Adipocyte (in vitro differentiated cells): ENCODE data around the gene TAGAP.
"Not testable (repeated sequence)": the region's sequence is repeated elsewhere in the genome, so short reads cannot be mapped to it uniquely, and the experiment has no call there.

ENCODE experiments used
- DNase-seq: peaks from one replicate; pipeline ENCODE4 v3.0.0-alpha.2; 2015; ENCODE audit warnings: low read depth
- H3K27me3 ChIP-seq: replicated peaks from 2 replicates; pipeline ENCODE4 v1.7.0; 2013; ENCODE audit warnings: mild to moderate bottlenecking, low read length, moderate library complexity; ENCODE audit not compliant: control insufficient read depth, insufficient read depth
- H3K36me3 ChIP-seq: 2 replicates; pipeline ENCODE4 v1.7.0; 2013; ENCODE audit warnings: low read length, mild to moderate bottlenecking, moderate library complexity; ENCODE audit not compliant: control insufficient read depth, insufficient read depth, severe bottlenecking
- H3K4me1 ChIP-seq: 2 replicates; pipeline ENCODE4 v1.7.0; 2013; ENCODE audit warnings: mild to moderate bottlenecking, low read length, moderate library complexity; ENCODE audit not compliant: control insufficient read depth, insufficient read depth
- H3K4me3 ChIP-seq: 2 replicates; pipeline ENCODE4 v1.7.0; 2013; ENCODE audit warnings: mild to moderate bottlenecking, low read length, moderate library complexity
- H3K9ac ChIP-seq: 2 replicates; pipeline ENCODE4 v1.7.0; 2013; ENCODE audit warnings: mild to moderate bottlenecking, low read length, moderate library complexity
- H3K9me3 ChIP-seq: 2 replicates; pipeline ENCODE4 v1.7.0; 2013; ENCODE audit warnings: mild to moderate bottlenecking, low read length, moderate library complexity; ENCODE audit not compliant: control insufficient read depth

Gene TAGAP

DNA sequence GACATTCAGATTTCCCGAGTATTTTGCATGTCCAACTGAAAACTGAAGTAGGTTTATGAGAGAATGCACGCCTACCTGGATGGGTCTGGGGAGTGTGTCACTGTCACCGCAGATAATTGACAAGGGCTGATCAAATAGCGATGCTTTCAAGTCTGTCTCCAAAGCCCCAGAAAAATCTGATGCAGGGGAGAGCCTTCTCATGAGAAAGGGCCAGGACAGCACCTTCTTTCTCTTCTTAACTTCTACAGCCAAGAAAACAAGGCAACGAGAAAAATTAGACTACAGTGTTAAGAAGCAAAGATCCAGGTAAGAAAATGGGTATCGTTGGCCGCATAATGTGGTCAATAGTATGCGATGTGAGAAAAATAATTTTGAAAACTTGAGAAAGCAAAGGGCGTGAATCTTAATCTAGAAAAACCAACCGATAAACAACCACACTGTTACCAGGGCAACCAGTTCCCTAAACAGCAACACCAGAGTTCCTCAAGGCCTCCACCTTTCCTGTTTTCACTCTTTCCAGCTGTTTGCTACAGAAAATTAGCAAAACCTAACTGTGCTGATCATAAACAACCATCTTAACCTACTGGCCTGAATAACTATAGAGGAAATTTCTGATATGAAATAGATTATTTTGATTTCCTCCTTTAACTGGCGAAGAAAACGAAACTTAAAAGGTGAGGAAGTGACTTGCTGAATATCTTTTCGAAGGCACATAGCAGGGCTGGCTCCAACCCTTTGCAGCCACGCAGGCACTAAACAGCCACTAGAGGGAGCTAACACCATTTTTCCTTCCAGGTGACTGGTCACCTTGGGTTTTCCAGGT is 2.6 kb downstream of the TAGAP start:
- DNase-seq: peak; percentile 85

DNA sequence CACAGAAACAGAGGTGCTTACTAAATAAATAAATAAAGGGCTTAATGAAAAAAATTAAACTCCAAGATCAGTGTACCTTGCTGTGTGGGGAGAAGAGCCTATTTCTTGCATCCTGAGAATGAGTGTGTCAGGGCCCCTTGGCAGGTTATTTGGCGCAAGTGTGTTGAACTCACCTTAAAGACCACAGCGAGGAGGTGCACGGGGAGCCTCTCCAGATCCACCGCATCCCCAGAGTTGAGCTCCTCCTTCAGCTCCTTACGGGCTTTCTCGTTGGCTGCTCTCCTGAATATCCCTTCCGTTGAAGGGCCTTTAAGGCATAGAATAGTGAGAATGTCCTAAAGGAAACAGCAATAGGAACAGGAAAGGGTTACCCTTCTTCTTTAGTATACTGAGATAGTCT is 3.6 kb downstream of the TAGAP start:
- H3K36me3 ChIP-seq: no peaks in the 10 kb centered on the region
- H3K4me1 ChIP-seq: peaks cover 32% of the 10 kb centered on the region
- H3K9me3 ChIP-seq: no peaks in the 10 kb centered on the region
- no peak for DNase-seq
- H3K9ac ChIP-seq: no peak overlapping the region
- no peak overlapping the region for H3K4me3 ChIP-seq
- H3K27me3 ChIP-seq: peaks cover 5% of the 10 kb centered on the region

More for the DNA sequence above, 2.6 kb downstream of the TAGAP start:
- no peaks in the 10 kb centered on the region for H3K9me3 ChIP-seq
- no peak overlapping the region for H3K4me3 ChIP-seq
- peaks cover 7% of the 10 kb centered on the region for H3K27me3 ChIP-seq
- H3K9ac ChIP-seq: no peak overlapping the region
- no peaks in the 10 kb centered on the region for H3K36me3 ChIP-seq
- peaks cover 32% of the 10 kb centered on the region for H3K4me1 ChIP-seq

DNA sequence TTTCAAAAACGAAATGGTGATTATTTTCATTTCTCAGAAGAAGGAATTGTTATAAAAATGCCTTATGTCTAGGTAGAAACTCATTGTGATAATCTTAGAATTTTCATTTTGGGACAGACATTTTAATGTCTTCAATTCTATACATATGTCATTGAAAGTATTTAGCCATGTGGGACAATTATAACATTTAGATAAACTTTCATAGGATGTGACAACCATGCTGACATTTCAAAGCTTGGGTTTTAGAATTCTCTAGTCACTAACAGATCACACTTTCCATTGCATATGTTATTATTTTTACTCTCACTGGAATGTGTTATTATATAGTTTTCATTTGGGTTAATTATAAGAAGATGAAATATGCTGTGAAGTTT is 4.9 kb downstream of the TAGAP start:
- DNase-seq: no peak
- Histone ChIP-seq H3K36me3 (no peaks in the 10 kb centered on the region), H3K9ac (no peak overlapping the region), H3K27me3 (peaks cover 5% of the 10 kb centered on the region), H3K9me3 (no peaks in the 10 kb centered on the region), H3K4me1 (peaks cover 31% of the 10 kb centered on the region), H3K4me3 (no peak overlapping the region)

DNA sequence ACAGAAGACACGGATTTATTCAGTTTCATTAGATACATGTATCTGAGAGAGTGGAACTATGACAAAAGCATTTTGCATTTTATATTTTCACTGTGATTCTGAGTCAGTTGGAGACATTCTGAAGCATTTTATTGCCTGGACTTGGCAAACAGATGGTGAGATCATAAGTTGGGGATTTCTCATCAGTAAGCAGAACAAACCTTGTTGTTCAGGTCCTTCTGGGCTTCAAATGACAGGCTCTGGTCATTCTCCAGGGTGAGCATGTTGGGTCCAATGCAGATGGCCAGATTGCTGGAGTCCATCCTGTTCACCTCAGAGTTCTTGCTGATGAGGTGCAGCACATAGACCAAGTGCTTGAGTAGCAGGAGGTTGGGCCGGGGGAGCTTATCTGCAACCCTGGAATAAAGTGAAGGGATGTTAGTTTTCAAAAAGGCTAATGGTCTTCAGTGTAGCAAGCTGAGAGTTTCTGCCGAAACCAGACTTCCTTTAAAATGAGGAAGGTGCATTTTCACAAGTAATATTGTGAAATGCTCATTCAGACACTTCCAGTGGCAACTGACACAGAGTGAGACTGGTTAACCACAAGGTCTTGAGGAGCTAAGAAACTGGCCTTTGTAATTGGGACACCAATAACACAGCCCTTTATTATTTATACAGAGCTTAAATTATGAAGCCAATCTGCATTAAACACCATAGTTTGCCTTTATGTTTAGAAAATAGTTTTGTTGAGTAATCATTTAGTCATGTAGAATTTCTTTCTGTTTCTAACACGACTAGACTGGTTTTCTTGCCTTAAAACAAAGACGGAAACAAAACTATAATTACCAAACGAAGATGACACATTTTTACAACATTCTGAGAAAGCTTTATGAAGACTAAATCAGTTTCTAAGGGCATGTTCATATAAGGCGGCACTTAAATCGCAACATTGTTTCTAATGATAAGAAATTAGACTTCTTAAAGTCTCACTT is 5.6 kb downstream of the TAGAP start:
- H3K9ac ChIP-seq: no peak overlapping the region
- H3K4me3 ChIP-seq: no peak overlapping the region
- DNase-seq: peak; percentile 28

DNA sequence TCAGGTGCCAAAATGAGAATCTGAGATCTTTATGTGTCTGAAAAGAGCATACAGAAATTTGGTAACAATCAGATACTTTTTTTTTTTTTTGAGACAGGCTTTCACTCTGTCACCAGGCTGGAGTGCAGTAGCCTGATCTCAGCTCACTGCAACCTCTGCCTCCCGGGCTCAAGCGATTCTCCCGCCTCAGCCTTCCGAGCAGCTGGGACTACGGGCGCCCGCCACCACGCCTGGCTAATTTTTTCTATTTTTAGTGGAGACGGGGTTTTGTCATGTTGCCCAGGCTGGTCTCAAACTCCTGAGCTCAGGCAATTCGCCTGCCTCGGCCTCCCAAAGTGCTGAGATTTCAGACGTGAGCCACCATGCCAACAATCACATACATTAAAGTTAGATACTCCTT is 6.5 kb downstream of the TAGAP start:
- not testable (repeated sequence) for DNase-seq, H3K9ac ChIP-seq, H3K4me3 ChIP-seq, H3K36me3 ChIP-seq, H3K27me3 ChIP-seq, H3K9me3 ChIP-seq
- H3K4me1 ChIP-seq: peaks cover 27% of the 10 kb centered on the region

More for the DNA sequence above, 5.6 kb downstream of the TAGAP start:
- Histone ChIP-seq H3K9me3 (no peaks in the 10 kb centered on the region), H3K36me3 (no peaks in the 10 kb centered on the region), H3K4me1 (peaks cover 28% of the 10 kb centered on the region), H3K27me3 (peaks cover 5% of the 10 kb centered on the region)

DNA sequence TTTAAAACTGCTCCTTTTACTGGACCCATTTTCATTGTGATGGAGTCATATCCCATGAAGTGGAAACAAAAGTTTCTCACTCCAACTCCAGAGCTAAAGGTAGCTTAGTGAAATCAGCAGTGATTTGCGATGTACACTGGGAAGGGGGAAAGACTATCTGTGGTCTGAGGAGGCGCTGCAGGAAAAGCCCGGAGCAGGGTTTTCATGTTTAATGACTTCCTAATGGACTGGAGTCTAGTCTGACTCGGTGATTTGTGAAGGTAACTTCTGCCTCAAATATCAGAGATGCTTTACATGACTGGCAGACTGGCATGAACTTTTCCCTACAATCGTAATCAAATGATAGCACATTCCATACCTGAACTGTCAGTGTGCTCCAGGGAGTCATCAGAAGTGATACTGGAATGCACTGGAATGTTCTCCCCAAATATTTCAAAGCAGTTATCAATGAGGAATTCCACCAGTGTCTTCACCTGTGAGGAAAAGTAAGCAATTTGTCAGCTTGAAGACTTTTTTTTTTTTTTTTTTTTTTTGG is 7.0 kb downstream of the TAGAP start:
- no peak for DNase-seq
- peaks cover 5% of the 10 kb centered on the region for H3K27me3 ChIP-seq
- no peak overlapping the region for H3K9ac ChIP-seq
- peaks cover 22% of the 10 kb centered on the region for H3K4me1 ChIP-seq
- H3K9me3 ChIP-seq: no peaks in the 10 kb centered on the region
- H3K4me3 ChIP-seq: no peak overlapping the region
- no peaks in the 10 kb centered on the region for H3K36me3 ChIP-seq

DNA sequence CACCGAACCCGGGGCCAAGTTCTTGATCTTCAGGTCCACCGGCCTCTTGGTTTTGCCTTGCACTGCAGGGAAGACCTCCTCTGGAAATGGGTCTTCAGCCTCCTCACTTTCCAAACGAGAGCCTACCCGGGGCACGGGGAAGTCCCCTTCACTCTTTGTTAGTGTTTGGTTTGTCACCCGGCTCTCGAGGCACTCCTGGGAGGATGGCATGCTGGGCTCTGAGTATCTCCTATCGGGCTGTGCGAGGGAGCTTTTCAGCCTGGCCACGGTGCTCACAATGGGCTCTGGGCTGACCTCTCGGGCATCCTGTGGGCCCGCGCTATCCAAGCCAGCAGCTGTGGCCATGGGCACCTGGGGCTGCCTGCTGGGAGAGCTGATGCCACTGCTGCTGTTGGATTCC is 8.1 kb downstream of the TAGAP start:
- Histone ChIP-seq H3K27me3 (peaks cover under 1% of the 10 kb centered on the region), H3K4me3 (no peak overlapping the region), H3K36me3 (no peaks in the 10 kb centered on the region)

DNA sequence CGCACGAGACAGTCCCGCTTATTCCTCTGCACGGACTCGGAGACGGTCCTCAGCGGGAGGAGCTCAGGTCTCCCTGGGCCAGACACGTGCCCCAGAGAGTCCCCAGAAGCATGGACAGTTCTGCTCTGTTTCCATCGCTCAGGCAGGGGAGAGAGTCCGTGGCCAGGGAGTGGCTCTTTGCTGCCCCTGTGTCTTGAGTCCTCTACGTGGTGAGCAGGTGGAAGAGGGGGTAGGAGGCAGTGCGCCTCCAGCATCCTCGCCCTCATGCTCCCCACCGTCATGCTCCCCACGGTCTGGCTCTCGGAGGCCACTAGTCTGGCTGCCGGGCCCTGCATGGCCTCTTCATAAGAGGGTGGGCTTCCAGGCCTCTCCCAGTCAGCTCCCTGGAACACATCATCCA is 8.9 kb downstream of the TAGAP start:
- no peak for DNase-seq
- H3K4me1 ChIP-seq: peaks cover 18% of the 10 kb centered on the region
- H3K9me3 ChIP-seq: no peaks in the 10 kb centered on the region
- H3K27me3 ChIP-seq: no peaks in the 10 kb centered on the region
- H3K9ac ChIP-seq: no peak overlapping the region
- no peaks in the 10 kb centered on the region for H3K36me3 ChIP-seq
- H3K4me3 ChIP-seq: no peak overlapping the region

More for the DNA sequence above, 8.1 kb downstream of the TAGAP start:
- DNase-seq: no peak
- Histone ChIP-seq H3K9me3 (no peaks in the 10 kb centered on the region), H3K9ac (no peak overlapping the region), H3K4me1 (peaks cover 18% of the 10 kb centered on the region)

DNA sequence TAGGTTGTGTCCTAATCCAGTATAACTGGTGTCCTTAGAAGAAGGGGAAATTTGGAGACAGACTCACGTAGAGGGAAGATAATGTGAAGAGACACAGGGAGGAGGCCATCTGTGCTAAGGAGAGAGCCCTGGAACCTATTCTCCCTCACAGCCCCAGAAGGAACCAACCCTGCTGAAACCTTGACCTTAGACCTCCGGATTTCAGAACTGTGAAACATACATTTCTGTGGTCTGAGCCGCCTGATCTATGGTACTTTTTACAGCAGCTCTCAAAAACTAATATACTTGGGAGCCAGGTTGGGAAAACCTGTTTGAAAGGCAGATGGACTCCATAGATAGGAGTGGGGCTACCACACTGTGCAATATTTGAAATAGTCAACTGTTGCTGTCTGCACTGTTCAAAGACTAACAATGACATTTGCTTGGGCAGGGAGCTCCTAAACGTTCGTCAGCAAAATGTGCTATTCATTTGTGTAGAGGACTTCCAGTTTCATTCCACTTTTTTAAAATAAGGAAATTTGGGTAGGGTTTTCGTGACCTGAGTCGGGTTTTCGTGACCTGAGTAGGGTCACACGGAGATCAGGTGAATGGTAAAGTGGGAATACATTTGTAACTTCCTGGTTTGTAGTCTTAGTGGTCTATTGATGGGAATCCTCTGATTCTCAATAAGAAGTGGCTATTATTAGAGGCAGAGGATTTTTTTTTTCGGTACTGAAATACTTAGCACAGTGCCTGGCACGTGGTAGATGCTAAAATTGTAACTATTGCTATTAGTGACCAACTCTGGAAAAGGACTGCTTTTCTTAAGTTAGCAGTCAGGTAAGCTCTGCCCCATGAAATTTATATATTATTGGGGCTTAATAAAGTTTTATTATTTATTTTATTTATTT is 11.4 kb downstream of the TAGAP start:
- H3K27me3 ChIP-seq: no peaks in the 10 kb centered on the region
- H3K4me3 ChIP-seq: no peak overlapping the region

DNA sequence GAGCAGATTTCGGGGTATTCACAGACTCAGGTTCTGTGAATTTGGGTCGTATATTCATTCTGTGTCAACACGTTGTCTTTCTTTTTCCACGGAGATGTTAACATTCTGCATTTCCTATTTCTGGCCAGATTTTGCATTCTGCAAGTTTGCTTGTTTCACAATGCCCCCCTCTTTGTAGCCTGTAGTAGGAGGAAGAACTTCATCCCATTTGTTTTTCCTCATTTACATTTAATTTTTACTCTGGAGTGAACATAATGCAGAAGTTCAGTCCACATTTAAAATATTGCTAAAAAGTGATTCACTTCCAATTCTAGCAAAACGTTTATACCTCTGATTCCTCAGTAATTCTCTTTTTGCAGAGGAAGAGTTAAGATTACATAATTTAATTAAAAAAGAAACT is 12.9 kb downstream of the TAGAP start:
- Histone ChIP-seq H3K9ac (no peak overlapping the region), H3K36me3 (no peaks in the 10 kb centered on the region), H3K4me3 (no peak overlapping the region), H3K9me3 (no peaks in the 10 kb centered on the region), H3K4me1 (no peaks in the 10 kb centered on the region), H3K27me3 (no peaks in the 10 kb centered on the region)
- DNase-seq: no peak

More for the DNA sequence above, 11.4 kb downstream of the TAGAP start:
- Histone ChIP-seq H3K9me3 (no peaks in the 10 kb centered on the region), H3K4me1 (peaks cover 8% of the 10 kb centered on the region), H3K9ac (no peak overlapping the region), H3K36me3 (no peaks in the 10 kb centered on the region)
- DNase-seq: no peak
